Stimulated activated CD8-positive, alpha-beta memory T cell treated with anti-CD3 and anti-CD28 coated beads, Interleukin-15, amount 100 ng/mL, for 1 hour (primary cell): ENCODE data around the gene AGBL1.

Experiments
- DNase-seq: peaks from one replicate; pipeline ENCODE4 v3.0.0-alpha.2; 2020; ENCODE audit warnings: low read depth

Gene AGBL1

DNA sequence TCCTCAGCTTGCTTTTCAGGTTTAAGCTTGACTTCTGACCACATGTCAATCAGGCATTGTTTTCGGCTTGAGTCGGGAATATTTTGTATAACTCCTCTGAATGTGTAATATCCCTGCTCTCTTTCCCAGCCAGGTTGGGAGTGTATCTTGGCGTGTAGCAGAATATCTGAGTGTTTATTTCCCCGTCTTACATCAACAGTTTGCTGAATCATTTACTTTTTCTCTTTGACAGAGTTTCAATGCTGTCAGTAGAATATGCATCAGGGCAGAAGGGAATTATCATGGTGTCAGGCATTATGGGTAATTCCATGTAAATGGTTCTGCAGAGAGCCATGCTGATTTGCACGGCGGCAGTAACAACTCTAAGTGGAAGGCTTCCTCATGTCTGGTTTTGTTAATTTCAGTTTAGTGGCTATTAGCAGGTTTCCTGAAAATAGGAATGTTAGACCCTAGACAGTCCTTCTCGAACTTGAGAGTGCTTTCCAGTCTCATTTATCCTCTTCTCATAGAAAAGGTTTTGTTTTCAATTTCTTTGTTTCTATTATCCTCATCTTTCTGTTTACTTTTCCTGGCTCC is 566.3 kb downstream of the AGBL1 start:
- DNase-seq: no peak

DNA sequence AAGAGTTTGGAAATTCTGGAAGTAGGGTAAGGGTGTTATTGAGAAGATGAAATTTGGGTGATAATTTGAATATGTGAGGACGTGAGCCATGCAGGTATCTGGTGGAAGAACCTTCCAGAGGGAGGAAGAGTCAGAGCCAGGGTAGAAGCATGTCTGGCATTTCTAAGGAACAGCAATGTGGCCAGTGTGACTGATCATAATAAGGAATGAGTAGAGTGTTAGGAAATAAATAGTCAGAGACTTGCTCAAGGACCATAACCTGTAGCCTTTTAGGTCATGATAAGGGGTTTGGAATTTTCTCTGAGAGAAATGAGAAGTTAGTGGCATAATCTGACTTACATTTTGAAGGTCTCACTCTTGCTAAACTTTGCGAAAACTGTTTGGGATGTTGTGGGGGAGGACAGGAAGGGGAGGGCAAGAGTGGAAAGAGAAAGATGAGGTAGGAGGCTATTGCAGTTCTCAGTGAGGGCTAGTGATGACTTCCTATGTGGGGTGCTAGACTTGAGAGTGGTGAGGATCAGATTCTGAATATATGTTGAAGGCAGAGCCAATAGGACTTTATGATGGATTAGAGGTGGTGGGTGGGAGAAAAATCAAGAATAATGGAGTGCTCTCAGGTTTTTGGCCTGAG is 568.3 kb downstream of the AGBL1 start:
- no peak for DNase-seq

DNA sequence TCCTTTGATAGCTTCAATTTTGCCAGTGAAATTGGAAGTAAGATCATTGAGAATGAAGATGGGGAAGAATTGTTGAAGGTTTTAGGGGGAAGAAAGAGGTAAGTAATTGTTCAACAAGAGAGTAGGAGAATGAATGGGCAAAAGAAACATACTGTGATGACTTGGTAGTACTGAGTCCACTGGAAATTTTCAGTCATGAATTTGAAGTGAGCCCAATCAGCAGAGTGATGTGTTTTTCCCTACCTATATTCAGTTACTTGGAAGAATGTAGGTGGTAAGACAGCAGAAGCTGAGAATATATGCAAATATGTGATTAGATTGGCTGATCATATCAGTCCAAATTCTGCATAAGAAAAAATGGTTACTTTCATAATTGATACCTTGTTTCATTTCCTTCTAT is 569.6 kb downstream of the AGBL1 start:
- no peak for DNase-seq

- DNase-seq: no peak
Measured at GRCh38 chr15:86650094-86650493, 570.4 kb downstream of the AGBL1 start.

- DNase-seq: no peak
Measured at GRCh38 chr15:86653344-86654197, 573.9 kb downstream of the AGBL1 start.

- no peak for DNase-seq
Measured at GRCh38 chr15:86654501-86654900, 574.8 kb downstream of the AGBL1 start.

DNA sequence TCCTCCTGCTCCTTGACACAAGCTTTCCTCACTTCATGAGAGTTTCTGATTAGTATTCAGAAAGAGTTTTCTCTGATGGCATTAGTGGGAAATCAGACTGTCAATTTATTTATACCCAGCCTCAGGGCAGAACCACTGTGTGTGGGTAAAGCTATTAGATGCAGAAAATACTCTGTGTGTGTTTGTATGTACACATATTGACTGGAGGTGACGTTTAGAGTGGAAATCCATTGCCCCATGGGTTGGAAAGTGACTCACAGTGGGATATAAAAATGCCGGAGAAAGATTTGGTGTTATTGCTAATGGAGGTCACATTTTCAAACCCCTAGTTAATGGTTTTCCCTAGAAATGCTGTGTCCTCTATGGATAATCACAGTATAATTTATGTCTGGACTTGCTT is 577.6 kb downstream of the AGBL1 start:
- DNase-seq: no peak

GRCh38 chr15:86659724-86660411 is 580.2 kb downstream of the AGBL1 start:
- DNase-seq: no peak

- no peak for DNase-seq
Measured at GRCh38 chr15:86661580-86661979, 581.9 kb downstream of the AGBL1 start.

- no peak for DNase-seq
Measured at GRCh38 chr15:86663304-86663703, 583.6 kb downstream of the AGBL1 start.

DNA sequence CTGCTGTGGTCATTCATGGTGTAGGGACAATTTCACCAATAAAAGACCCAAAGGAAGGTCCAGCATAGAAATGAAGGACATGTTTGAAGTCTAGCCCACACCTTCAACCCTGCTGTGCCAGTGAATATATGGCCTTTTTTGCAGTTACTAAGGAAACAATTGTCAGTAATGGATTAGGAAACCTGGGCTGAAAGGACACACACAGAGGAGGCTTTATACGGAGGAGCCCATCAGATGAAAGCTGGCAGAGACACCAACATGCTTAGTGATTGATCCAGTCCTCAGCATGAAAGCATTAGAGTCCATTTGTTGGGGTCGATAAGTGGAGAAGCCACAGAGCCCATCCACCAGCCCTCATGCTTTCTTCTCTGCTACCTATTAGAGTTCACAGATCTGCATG is 584.3 kb downstream of the AGBL1 start:
- DNase-seq: no peak

GRCh38 chr15:86664581-86664980 is 584.9 kb downstream of the AGBL1 start:
- DNase-seq: no peak

- DNase-seq: no peak
Measured at GRCh38 chr15:86676002-86676401, 596.3 kb downstream of the AGBL1 start.

DNA sequence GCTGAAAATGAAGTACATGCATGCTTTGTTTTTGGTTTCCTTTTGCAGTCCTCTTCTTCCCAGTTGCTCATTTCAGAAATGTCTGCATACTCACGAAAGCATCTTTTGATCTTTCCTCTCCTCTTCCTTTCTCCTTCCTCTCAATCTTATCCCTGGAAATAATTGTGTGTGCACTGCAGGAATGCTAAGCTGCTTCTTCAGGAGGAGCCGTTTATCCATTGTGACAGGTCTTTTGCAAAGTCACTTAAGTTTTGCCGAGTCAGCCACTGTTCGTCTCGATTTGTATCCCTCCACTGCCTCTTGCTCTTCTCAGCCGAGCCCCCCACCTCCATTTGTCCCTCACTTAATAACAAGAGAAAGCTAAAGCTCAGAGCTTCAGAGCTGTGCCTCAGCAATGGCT is 597.6 kb downstream of the AGBL1 start:
- DNase-seq: no peak

DNA sequence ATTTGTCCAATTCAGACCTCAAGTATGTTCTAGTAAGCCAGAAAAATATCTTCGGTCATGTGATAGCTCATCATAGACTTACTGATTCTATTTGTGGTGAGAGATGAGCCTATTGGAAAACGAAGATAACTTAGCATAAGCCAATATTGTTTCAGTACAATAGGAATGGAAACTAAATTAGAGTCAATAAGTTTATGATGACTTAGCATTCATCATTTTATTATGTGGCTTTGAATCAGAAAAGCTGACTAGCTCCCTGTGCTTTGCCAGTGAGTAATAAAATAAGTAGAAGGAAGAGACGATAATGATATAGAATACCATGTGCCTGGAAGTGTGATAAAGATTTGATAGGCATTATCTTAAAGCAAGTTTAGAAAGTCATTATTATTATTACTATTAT is 605.6 kb downstream of the AGBL1 start:
- no peak for DNase-seq

DNA sequence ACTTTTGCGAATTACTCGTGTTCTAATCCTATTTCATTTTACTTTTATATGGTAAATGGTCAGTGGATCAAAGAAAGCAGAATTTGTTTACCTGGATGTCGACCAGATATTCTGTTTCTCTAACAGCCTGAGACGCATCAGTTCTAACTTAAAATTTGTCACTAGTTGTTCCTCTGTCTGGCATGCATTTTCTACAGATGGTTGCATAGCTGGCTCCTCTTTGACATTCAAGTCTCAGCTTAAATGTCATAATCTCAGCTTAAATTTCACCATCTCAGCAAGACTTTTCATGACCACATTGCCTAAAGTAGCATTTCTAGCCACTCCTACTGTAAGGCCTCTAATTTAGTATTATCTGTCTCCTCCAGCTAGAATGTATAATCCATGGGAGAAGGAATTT is 609.3 kb downstream of the AGBL1 start:
- DNase-seq: no peak

GRCh38 chr15:86690566-86690965 is 610.9 kb downstream of the AGBL1 start:
- DNase-seq: no peak

DNA sequence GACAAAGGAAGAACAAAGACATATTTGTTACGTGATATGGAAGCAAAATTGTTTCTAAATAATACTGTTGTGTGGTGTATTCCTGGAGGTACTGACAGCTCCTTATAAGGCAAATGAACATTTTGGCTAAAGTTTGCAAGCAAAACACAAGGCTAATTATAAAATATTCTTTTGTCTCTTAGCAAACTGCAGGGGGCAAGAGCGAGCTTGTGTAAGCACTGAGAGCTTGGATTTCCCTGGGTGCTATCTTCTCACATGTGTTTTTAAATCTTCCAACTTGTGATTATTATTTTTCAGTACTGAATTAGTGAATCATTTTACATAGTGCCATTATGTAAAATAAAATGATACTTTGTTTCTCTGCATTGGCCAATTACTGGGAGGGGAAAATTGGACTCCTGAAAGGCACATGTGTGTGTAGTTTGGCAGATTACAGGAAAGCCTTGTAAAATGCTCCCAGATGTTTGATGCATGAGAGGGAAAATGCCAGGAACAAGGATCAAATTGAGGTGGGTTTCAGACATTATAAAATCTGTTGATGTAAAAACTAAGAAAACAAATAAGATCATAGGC is 611.5 kb downstream of the AGBL1 start:
- DNase-seq: no peak

GRCh38 chr15:86700864-86701610 is 621.4 kb downstream of the AGBL1 start:
- DNase-seq: no peak

DNA sequence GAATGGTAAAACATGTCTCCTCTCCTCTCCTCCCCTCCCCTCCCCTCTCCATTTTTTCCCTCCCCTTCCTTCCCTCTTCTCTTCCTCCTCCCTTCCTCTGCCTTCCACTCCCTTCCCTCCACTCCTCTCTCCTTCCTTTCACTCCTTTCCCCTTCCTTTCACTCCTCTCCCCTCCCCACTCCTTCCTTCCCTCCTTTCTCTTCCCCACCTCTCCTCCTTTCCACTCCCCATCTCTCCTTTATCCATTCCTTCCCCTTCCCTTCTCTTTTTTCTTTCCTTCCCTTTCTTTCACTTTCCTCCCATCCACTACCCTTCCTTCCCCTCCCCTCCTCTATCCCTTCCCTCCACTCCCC is 621.9 kb downstream of the AGBL1 start:
- DNase-seq: no peak

DNA sequence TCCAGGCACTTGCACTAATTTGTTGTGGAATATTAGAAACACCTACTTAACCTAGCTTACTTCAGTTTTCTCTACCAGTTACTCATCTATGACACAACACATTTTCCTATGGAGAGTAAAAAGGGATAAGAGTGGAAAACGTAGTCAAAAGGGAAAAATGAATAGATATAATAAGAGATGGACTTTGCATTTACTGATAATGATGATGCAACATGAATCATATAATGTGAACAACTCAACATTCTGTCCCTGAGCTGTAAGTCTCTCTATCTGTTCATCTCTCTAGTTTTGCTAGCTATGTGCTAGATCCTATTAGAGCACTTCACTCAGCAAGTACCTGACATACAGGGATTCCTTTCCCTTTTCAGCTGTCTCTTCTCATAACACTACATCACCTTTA is 627.1 kb downstream of the AGBL1 start:
- DNase-seq: no peak

- DNase-seq: no peak
Measured at GRCh38 chr15:86711476-86711875, 631.8 kb downstream of the AGBL1 start.
